Measurements from ENCODE around the gene UBN1. TPM values are rescaled to one million over a fixed set of nuclear protein-coding genes. Genes with fewer than 3 reads are reported as not detected.

UBN1 gene
- total and polyA plus RNA-seq, 2 of the 13 experiments (the other 11 are each of a cell fraction or from before 2014, with no cell fraction given): 10.6 to 23.5 TPM

DNA sequence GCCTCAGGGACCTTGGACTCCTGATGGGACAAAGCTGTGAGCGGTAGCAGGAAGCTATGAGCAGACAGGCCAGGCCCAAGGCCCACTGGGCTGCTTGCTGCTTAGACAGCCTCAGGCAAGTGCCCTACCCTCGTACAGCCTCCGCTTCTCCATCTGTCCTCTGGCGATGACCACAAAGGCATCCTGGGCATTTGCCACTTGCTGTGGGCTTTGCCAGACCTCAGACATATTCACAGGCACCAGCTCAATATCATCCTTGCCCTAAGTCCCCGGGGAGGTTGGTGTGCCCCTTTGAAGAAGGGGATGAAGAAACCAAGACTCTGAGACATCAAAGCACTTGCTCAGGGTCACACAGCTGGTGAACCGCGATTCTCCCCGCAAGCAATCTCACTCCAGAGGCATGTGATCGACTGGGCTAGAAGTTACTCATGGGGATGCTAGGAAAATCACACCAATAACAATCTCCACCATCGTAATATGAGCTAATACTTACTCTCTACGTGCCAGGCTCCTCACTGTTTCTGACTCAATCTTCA lies 68.0 kb downstream of the UBN1 start:
- no peaks in the 10 kb centered on the region for H3K79me2 ChIP-seq (ENCODE audit: insufficient read depth, low read length)
- no peak for TF ChIP-seq ZNF550 (CRISPR knock-in tag; IDR thresholded peaks at IDR 0.05; ENCODE audit: borderline replicate concordance)
- no peak for TF ChIP-seq ZNF282 (IDR thresholded peaks at IDR 0.05; ENCODE audit: partially characterized antibody)
- no peak for TF ChIP-seq TFDP1 (CRISPR knock-in tag; IDR thresholded peaks at IDR 0.05; ENCODE audit: borderline replicate concordance)
- TF ChIP-seq ZNF451 (CRISPR knock-in tag; IDR thresholded peaks at IDR 0.05): peak; percentile 27; the same call in 1 of the 2 replicates
- TF ChIP-seq ZNF891 (CRISPR knock-in tag; IDR thresholded peaks at IDR 0.05): no peak
- TF ChIP-seq U2AF1 (optimal IDR thresholded peaks at IDR 0.05; ENCODE audit: low read depth, low read length): no peak
- TF ChIP-seq HNF4A (CRISPR knock-in tag; IDR thresholded peaks at IDR 0.05): peak; percentile 73; the same call in 1 of the 2 replicates
- peak; percentile 61; the same call in 1 of the 2 replicates for TF ChIP-seq ZNF687 (CRISPR knock-in tag; IDR thresholded peaks at IDR 0.05)
- no peak for TF ChIP-seq SNAI1 (CRISPR knock-in tag; IDR thresholded peaks at IDR 0.05; ENCODE audit: borderline replicate concordance)
- no peak for TF ChIP-seq TAF1 (CRISPR knock-in tag; IDR thresholded peaks at IDR 0.05)
- TF ChIP-seq EHMT2 (IDR thresholded peaks at IDR 0.05; ENCODE audit: borderline replicate concordance, low read depth, low read length): no peak
- TF ChIP-seq, protein P1, sequence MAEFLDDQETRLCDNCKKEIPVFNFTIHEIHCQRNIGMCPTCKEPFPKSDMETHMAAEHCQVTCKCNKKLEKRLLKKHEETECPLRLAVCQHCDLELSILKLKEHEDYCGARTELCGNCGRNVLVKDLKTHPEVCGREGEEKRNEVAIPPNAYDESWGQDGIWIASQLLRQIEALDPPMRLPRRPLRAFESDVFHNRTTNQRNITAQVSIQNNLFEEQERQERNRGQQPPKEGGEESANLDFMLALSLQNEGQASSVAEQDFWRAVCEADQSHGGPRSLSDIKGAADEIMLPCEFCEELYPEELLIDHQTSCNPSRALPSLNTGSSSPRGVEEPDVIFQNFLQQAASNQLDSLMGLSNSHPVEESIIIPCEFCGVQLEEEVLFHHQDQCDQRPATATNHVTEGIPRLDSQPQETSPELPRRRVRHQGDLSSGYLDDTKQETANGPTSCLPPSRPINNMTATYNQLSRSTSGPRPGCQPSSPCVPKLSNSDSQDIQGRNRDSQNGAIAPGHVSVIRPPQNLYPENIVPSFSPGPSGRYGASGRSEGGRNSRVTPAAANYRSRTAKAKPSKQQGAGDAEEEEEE (CRISPR knock-in tag; IDR thresholded peaks at IDR 0.05; ENCODE audit: borderline replicate concordance): 0 out of 2 replicates have a peak, but pooled peaks have one; percentile 30
- no peak for TF ChIP-seq SP2 (CRISPR knock-in tag; IDR thresholded peaks at IDR 0.05)

More for the DNA sequence above, 68.0 kb downstream of the UBN1 start:
- 56% methylated on average over 10 of the region's 11 CpGs for WGBS (ENCODE audit: low lambda C conversion rate)
- DNase-seq (ENCODE audit: low spot score) (peak; percentile 31), ATAC-seq (peak; percentile 73), FAIRE-seq (no peak)
- H3K4me3 ChIP-seq (replicated peaks in 1 of 3; ENCODE audit: insufficient read depth in 1 of 3, low read depth in 2 of 3, low read length in 3 of 3): no peak overlapping the region
- intact Hi-C loops (cut with micrococcal nuclease; ENCODE audit: unreplicated experiment) (no loop called here), in situ Hi-C loops (cut with HindIII; ENCODE audit: extremely low pct_ligation_motif_present, low pct_unique_long_range_greater_than_20kb) (no loop called here)
- peak overlapping the region; percentile 21 for H3K9ac ChIP-seq (ENCODE audit: insufficient read depth, low read depth, low read length)
- H3K27ac ChIP-seq (ENCODE audit: extremely low read length, insufficient read depth, low read length): peak overlapping the region; percentile 2
- H4K20me1 ChIP-seq (ENCODE audit: insufficient read depth, low read length): no peaks in the 10 kb centered on the region
- no peaks in the 10 kb centered on the region for H3K27me3 ChIP-seq (ENCODE audit: control insufficient read depth in 1 of 2, insufficient read depth in 2 of 2, low read length in 2 of 2)
- H3K4me1 ChIP-seq (ENCODE audit: insufficient read depth, low read length): peaks cover 45% of the 10 kb centered on the region
- no peak overlapping the region for H3K4me2 ChIP-seq (ENCODE audit: low read depth, low read length)
- ChIA-PET POLR2A (interaction anchor here (1.1 to 1.2 kb wide), 3 partner anchors 9 to 43 kb away, joined by 3 to 4 read pairs (median 3); partner anchors contain the start of gene SEC14L5), CTCF (ENCODE audit: low intra/inter-chr PET ratio, low total read pairs) (no interaction called here)
- BruUV-seq (replicated peaks): no TSS peak
- no peaks in the 10 kb centered on the region for H3K9me3 ChIP-seq (ENCODE audit: low read length)
- H3K36me3 ChIP-seq (replicated peaks in 1 of 2; ENCODE audit: control insufficient read depth in 1 of 2, insufficient read depth in 2 of 2, low read length in 2 of 2): no peaks in the 10 kb centered on the region
- no peak overlapping the region for H2AFZ ChIP-seq (ENCODE audit: low read length)

Data from HepG2 (cell line).